Measurements from ENCODE around the gene UNC50. TPM values are rescaled to one million over a fixed set of nuclear protein-coding genes. Genes with fewer than 3 reads are reported as not detected.

Gene UNC50
- polyA plus RNA-seq, 1 donor from 2014 or later, result 111 TPM

DNA sequence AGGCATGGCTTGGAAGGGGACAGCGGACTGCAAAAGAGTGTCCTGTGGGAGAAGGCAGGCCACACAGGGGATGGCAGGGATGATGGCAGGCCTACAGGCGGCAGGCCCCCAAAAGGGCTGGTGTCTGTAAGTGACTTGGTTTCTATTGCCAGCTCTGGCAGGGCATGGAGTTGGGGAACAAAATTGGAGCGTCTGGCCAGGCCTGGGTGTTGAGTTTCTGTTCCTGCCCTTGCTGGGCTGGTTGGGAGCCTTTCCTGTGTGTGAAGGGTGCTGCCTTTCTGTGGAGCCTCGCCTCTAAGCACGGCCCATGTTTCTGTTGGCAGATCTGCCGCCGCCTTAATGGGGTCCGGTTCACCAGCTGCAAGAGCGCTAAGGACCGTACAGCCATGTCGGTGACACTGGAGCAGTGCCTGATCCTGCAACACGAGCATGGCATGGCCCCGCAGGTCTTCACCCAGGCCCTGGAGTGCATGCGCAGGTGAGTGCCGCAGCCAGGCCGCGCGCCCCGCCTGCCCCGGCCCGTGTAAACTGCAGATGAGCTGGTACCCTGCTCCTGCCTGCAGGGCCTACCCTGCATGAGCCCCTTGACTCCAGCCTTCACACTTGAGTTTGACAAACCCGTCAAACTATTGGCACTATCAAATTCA, 31.6 kb upstream of the UNC50 start:
- Histone ChIP-seq H3K79me2 (replicated peaks; ENCODE audit: insufficient read depth, low read length) (no peaks in the 10 kb centered on the region), H3K4me3 (ENCODE audit: low read length) (no peak overlapping the region), H3K27me3 (ENCODE audit: insufficient read depth, low read depth, low read length) (no peaks in the 10 kb centered on the region), H3K4me2 (ENCODE audit: low read length) (no peak overlapping the region), H3K9me2 (ENCODE audit: insufficient read depth, low read length) (no peaks in the 10 kb centered on the region), H4K20me1 (ENCODE audit: insufficient read depth) (no peaks in the 10 kb centered on the region), H3K9ac (ENCODE audit: low read length) (no peak overlapping the region), H3K9me3 (ENCODE audit: low read length) (no peaks in the 10 kb centered on the region), H3F3A (ENCODE audit: insufficient read depth, low read length, poor library complexity, severe bottlenecking) (no peaks in the 10 kb centered on the region), H2AFZ (ENCODE audit: low read depth, low read length) (no peak overlapping the region), H3K27ac (ENCODE audit: low read length) (no peak overlapping the region), H3K36me3 (ENCODE audit: insufficient read depth, low read length) (no peaks in the 10 kb centered on the region)
- TF ChIP-seq EZH2 (IDR thresholded peaks at IDR 0.05; ENCODE audit: borderline replicate concordance, insufficient read depth, low read length, poor library complexity, severe bottlenecking), result no peak
- TF ChIP-seq RAD21 (conservative IDR thresholded peaks at IDR 0.05), result no peak

DNA sequence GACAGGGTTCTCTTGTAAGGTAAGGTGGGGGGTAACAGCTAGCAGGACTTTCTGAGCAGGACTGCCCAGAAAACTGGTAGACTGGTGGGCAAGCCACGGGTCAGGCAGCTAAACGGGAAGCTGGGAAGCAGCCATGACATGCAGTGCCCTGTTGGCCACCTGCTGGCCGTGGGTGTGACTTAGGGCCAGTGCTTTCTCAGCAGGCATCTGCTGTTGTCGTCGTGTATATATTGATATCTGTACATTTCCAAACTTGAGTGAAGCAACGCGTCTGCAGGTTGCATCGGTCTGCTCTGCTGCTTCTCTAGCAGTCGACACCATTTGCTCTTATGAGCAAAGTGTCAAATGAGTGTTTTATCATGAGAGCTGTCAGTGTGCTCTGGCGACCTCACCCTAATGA, 31.1 kb upstream of the UNC50 start:
- Histone ChIP-seq H3F3A (ENCODE audit: insufficient read depth, low read length, poor library complexity, severe bottlenecking) (no peaks in the 10 kb centered on the region), H2AFZ (ENCODE audit: low read depth, low read length) (no peak overlapping the region), H3K9me2 (ENCODE audit: insufficient read depth, low read length) (no peaks in the 10 kb centered on the region), H3K27me3 (ENCODE audit: insufficient read depth, low read depth, low read length) (no peaks in the 10 kb centered on the region), H4K20me1 (ENCODE audit: insufficient read depth) (no peaks in the 10 kb centered on the region), H3K9ac (ENCODE audit: low read length) (no peak overlapping the region), H3K4me3 (ENCODE audit: low read length) (no peak overlapping the region), H3K36me3 (ENCODE audit: insufficient read depth, low read length) (no peaks in the 10 kb centered on the region), H3K79me2 (replicated peaks; ENCODE audit: insufficient read depth, low read length) (no peaks in the 10 kb centered on the region), H3K27ac (ENCODE audit: low read length) (no peak overlapping the region), H3K9me3 (ENCODE audit: low read length) (no peaks in the 10 kb centered on the region), H3K4me2 (ENCODE audit: low read length) (no peak overlapping the region)
- TF ChIP-seq EP300 (conservative IDR thresholded peaks at IDR 0.05; ENCODE audit: poor library complexity, severe bottlenecking), result no peak
- TF ChIP-seq EZH2 (IDR thresholded peaks at IDR 0.05; ENCODE audit: borderline replicate concordance, insufficient read depth, low read length, poor library complexity, severe bottlenecking), result no peak
- TF ChIP-seq, protein P1, sequence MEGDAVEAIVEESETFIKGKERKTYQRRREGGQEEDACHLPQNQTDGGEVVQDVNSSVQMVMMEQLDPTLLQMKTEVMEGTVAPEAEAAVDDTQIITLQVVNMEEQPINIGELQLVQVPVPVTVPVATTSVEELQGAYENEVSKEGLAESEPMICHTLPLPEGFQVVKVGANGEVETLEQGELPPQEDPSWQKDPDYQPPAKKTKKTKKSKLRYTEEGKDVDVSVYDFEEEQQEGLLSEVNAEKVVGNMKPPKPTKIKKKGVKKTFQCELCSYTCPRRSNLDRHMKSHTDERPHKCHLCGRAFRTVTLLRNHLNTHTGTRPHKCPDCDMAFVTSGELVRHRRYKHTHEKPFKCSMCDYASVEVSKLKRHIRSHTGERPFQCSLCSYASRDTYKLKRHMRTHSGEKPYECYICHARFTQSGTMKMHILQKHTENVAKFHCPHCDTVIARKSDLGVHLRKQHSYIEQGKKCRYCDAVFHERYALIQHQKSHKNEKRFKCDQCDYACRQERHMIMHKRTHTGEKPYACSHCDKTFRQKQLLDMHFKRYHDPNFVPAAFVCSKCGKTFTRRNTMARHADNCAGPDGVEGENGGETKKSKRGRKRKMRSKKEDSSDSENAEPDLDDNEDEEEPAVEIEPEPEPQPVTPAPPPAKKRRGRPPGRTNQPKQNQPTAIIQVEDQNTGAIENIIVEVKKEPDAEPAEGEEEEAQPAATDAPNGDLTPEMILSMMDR (IDR thresholded peaks at IDR 0.05; ENCODE audit: poor library complexity, severe bottlenecking), result no peak
- no peak for TF ChIP-seq POLR2AphosphoS5 (IDR thresholded peaks at IDR 0.05)
- TF ChIP-seq RAD21 (conservative IDR thresholded peaks at IDR 0.05), result no peak
- no peak for TF ChIP-seq MXI1 (conservative IDR thresholded peaks at IDR 0.05; ENCODE audit: poor library complexity, severe bottlenecking)
- no peak for TF ChIP-seq TAF1 (IDR thresholded peaks at IDR 0.05; ENCODE audit: low read depth)
- TF ChIP-seq SMC3 (conservative IDR thresholded peaks at IDR 0.05; ENCODE audit: poor library complexity), result no peak
- TF ChIP-seq, protein P2, sequence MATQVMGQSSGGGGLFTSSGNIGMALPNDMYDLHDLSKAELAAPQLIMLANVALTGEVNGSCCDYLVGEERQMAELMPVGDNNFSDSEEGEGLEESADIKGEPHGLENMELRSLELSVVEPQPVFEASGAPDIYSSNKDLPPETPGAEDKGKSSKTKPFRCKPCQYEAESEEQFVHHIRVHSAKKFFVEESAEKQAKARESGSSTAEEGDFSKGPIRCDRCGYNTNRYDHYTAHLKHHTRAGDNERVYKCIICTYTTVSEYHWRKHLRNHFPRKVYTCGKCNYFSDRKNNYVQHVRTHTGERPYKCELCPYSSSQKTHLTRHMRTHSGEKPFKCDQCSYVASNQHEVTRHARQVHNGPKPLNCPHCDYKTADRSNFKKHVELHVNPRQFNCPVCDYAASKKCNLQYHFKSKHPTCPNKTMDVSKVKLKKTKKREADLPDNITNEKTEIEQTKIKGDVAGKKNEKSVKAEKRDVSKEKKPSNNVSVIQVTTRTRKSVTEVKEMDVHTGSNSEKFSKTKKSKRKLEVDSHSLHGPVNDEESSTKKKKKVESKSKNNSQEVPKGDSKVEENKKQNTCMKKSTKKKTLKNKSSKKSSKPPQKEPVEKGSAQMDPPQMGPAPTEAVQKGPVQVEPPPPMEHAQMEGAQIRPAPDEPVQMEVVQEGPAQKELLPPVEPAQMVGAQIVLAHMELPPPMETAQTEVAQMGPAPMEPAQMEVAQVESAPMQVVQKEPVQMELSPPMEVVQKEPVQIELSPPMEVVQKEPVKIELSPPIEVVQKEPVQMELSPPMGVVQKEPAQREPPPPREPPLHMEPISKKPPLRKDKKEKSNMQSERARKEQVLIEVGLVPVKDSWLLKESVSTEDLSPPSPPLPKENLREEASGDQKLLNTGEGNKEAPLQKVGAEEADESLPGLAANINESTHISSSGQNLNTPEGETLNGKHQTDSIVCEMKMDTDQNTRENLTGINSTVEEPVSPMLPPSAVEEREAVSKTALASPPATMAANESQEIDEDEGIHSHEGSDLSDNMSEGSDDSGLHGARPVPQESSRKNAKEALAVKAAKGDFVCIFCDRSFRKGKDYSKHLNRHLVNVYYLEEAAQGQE (IDR thresholded peaks at IDR 0.05; ENCODE audit: borderline replicate concordance), result no peak

Measured in neural cell (in vitro differentiated cells).